HG02759 (cell line): ENCODE results near the gene TOM1L1.
A peak's percentile ranks its signal among the peaks of the same experiment; 100 is the strongest.

Experiments
- ATAC-seq: cut with Tn5 transposase; IDR thresholded peaks from one replicate; pipeline ENCODE4 v1.9.1; 2021; ENCODE audit warnings: mild to moderate bottlenecking, moderate library complexity; ENCODE audit not compliant: unreplicated experiment

TOM1L1 gene

DNA sequence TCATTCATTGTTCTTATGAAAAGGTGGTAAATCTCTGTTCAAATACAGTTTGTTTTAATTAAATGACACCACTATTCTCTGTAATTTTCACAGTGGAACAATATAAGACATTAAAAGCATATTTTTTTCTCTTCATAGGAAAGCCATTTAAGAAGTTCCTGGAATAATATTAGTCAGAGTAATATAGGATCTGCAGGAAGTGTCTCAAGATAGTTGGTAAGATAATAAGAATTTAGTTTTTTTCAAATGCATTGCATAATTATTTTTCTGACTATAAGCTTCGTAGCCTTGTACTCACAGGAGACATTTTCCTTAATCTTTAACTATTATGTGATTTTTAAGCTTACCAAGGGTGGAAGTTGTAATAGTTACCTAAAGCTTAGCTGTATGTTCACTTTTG, 84.8 kb downstream of the TOM1L1 start:
- no peak for ATAC-seq

DNA sequence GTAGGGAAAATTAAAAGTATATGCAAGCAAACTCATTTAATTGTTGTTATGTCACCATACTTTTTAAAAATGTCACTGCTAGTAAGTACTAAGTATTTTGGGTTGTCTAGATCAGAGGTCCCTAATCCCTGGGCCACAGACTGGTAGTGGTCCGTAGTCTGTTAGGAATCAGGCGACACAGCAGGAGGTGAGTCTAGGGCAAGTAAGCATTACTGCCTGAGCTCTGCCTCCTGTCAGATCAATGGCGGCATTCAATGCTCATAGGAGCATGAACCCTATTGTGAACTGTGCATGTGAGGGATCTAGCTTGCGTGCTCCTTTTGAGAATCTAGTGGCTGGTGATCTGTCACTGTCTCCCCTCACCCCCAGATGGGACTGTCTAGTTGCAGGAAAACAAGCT, 89.5 kb downstream of the TOM1L1 start:
- no peak for ATAC-seq

DNA sequence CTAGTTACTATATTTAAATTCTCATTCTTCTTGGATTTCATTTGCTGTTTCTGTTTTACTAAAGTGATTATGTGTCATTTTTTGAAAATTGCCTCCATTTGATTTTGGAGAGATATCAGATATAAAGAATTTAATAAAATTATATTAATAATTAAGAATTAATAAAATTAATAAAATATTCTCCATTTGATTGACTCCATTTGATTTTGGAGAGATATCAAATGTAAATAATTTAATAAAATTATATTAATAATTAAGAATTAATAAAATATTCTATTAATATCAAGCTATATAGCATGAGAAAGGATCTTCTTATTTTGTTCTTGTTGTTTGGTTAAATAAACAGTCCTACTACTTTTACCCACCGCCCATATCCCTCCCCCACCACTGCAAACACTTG, 90.9 kb downstream of the TOM1L1 start:
- ATAC-seq: no peak

DNA sequence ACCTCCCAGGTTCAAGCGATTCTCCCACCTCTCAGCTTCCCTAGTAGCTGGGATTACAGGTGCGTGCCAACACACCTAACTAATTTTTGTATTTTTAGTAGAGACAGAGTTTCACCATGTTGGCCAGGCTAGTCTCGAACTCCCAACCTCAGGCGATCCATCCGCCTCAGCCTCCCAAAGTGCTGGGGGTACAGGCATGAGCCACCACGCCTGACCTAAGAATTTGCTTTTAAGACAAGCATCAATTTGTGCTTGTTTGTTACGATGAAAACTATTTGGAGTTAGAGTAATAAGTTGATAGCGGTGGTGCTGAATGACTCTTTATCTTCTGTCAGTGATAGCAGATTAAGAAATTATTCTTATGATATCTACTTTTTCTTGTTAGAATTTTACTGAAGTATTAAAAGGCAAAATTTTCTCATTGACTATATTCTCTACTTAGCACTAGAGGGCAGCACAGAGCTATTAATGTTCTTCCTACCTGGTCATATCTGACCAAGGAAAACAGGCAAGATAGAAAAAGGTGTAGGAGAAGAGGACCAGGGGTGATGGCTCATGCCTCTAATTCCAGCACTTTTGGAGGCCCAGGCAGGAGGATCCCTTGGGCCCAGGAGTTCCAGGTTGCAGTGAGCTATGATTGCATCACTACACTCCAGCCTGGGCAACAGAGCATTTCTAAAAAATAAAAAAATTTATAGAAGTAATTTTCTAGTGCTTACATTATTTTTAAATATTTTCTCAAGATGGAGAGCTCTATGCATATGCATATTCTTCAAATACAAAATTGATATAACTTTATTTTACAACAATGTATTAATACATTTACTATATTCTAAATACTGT, 92.4 kb downstream of the TOM1L1 start:
- no peak for ATAC-seq

DNA sequence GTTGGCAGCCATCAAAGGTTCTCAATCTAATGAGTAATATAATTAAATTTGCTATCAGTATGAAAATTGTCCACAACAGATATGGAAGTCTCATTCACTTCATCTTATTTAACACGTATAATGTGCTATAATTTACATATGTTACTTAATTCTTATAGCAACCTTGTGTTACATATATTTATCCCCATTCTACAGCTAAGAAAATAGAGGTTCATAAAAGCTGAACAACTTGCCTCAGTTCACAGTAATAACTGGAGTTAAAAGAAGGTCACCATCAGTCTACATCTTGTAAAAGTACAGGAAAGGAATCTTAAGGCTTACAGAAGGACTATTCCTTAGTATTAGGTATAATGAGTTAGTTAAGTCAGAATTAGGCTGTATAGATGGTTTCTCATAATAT, 95.8 kb downstream of the TOM1L1 start:
- no peak for ATAC-seq

DNA sequence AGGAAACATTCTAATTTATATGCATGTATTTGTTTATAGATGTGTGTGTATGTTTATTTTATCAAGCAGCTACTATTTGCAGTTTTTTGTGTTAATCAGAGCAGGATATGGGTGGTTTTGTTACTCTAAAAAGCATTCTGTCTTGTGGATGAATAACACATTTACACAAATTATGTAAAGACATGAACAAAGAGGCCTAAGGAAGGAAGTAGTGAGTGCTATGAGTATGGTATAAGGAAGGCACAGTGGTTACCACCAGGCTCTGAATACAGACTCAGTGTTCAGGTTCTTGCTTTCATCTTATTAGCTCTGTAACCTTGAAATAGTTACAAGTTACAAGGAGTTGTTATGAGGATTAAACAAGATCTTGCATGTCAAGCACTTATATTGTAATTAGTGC, 101.8 kb downstream of the TOM1L1 start:
- ATAC-seq: no peak

DNA sequence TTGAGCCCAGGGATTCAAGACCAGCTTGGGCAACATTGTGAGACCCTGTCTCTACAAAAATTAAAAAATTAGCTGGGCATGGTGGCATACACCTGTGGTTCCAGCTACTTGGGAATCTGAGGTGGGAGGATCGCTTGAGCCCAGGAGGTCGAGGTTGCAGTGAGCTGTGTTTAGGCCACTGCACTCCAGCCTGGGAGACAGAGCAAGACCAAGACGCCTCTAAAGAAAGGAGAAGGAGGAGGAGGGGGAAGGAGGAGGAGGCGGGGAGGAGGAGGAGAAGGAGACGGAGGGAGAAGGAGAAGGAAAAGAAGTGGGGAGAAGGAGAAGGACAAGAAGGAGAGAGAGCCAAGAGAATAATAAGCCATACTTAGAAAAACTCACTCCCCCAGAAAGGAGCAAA, 103.8 kb downstream of the TOM1L1 start:
- no peak for ATAC-seq

DNA sequence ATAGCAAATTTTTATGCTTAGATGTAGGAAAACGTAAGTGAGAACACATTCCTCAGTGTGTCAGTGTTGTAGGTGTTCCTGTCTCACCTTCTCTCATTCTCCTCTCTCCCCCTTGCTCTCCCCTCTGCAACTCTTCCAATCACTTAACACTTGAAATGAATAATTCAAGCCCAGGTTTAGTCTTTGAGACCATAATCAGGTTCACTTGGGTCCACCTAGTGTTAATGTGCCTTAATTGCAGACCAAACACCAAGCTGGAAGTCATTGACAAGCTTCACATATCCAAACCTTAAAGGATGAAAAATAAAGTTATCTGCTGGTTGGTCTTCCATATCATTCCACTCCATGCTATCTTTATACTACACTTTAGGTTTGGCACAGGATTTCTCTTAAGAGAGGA, 104.9 kb downstream of the TOM1L1 start:
- ATAC-seq: peak; percentile 62
